SIG-M5 treated with dmso at 0.1 percent for 504 hours (cell line): ENCODE data around the gene SUGCT.
"Not testable (repeated sequence)": the region's sequence is repeated elsewhere in the genome, so short reads cannot be mapped to it uniquely, and the experiment has no call there.

Source experiments
- DNase-seq: peaks from one replicate; lab custom pipeline; 2025; ENCODE audit not compliant: unreplicated experiment; lab: John Stamatoyannopoulos, UW

The SUGCT gene

DNA sequence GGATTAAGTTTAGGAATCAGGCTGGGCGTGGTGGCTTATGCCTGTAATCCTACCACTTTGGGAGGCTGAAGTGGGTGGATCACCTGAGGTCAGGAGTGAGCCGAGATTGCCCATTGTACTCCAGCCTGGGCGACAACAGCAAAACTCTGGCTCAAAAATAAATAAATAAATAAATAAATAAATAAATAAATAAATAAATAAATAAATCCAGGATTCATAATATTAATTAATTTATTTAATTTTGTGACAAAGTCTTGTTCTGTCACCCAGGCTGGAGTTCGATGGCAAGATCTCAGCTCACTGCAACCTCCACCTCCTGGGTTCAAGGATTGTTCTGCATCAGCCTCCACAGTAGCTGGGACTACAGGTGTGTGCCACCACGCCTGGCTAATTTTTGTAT is 4.2 kb downstream of the SUGCT start:
- no peak for DNase-seq

DNA sequence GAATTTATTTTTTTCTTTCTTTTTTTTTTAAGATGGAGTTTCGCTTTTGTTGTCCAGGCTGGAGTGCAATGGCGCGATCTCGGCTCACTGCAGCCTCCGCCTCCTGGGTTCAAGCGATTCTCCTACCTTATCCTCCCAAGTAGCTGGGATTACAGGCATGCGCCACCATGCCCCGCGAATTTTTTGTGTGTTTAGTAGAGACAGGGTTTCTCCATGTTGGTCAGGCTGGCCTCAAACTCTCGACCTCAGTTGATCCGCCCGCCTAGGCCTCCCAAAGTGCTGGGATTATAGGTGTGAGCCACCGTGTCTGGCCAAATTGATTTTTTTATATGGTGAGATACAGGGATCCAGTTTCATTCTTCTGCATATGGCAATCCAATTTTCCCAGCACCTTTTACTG is 5.1 kb downstream of the SUGCT start:
- DNase-seq = not testable (repeated sequence)

DNA sequence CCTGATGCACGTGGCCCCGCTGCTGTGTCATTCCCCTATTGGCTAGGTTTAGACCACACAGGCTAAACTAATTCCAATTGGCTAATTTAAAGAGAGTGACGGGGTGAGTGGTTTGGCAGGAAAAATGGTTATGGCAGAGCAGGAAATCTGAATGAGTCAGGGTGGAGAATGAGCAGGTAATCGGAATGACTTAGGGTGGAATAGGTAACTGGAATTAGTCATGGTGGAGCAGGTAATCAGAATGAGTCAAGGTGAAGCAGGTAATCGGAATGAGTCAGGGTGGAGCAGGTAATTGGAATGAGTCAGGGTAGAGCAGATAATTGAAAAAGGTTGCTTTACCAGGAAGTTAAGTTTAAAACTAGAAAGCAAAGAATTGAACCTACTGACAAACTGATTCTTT is 7.1 kb downstream of the SUGCT start:
- DNase-seq = not testable (repeated sequence)

DNA sequence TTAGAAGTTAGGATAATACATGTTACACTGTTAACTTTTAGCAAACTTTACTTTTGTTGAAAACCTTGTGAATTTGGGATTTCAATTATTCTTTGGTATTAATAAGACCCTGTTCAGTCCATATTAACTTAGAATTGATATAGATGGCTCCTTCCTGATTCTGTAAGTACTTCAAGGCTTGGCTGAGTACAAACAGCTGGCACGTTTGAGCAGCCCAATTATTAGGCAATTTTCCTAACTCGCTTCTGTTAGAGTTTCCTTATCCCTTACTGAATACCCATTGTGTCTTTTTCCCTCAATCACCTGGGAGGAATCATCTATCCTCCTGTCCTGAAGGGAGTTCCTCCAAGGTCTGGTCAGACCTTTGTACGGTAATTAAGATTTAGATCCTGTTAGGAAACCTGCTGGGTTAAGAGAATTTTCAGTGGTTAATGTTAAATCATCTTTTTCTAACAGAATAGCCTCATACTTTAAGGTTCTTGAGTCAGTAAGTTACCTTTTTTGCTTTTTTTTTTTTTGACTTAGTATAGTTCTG is 10.9 kb downstream of the SUGCT start:
- DNase-seq = not testable (repeated sequence)

DNA sequence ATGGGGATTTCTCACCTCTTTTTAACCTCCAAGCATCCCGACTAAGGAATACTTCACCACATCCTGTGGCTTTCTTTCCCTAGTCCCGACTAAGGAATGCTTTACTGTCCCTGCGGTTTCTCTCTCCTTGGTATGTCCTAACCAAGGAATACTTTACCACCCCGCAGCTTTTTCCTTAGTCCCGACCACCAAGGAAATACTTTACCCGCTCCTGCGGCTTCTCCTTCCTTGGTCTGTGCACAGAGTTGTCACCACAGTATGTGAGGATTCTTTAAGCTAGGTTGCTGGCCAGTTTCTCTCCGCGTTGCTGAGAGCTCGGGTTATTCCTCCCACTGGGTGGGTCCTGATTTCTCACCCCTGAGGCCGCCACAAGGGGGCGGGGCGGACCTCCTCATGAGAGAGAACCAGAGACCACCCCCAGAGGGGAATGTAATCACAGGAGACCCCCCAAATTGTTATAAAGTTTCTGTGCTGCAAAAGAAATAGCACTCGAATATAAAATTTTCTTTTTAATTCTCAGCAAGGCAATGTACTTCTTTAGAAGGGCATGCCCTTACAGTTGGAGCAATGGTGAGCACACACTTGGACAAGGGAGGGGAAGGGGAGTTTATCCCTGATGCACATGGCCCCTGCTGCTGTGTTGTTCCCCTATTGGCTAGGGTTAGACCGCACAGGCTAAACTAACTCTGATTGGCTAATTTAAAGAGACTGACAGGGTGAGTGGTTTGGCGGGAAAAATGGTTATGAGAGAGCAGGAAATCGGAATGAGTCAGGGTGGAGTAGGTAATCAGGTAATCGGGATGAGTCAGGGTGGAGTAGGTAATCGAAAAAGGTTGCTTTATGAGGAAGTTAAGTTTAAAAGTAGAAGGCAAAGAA is 12.8 kb downstream of the SUGCT start:
- DNase-seq = no peak

DNA sequence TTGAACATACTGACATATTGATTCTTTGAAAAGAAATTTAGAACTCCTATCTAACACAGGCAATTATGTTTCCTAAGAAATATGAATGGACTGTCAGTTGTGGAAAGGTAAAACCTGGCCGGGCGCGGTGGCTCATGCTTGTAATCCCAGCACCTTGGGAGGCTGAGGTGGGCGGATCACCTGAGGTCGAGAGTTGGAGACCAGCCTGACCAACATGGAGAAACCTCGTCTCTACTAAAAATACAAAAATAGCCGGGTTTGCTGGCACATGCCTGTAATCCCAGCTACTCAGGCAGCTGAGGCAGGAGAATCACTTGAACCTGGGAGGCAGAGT is 13.4 kb downstream of the SUGCT start:
- DNase-seq = not testable (repeated sequence)

DNA sequence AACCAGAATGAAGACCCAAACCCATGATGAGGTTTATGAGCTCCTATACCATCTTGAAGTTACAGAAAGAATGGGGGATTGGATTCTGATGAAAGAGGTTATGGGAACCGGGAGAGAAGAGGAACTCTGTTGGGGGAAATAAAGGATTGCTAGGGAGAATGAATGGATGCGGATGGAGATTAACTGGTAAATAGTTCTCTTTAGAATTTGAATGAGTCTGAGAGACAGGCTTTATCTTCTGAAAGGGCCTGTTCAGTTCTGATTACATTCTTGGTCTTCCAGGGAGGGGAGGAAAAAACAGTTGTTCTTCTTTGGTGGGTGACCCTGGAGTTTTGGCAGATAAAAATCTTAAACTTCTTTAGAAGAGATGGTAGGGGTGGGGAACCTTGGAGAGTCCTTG is 13.9 kb downstream of the SUGCT start:
- DNase-seq = no peak

DNA sequence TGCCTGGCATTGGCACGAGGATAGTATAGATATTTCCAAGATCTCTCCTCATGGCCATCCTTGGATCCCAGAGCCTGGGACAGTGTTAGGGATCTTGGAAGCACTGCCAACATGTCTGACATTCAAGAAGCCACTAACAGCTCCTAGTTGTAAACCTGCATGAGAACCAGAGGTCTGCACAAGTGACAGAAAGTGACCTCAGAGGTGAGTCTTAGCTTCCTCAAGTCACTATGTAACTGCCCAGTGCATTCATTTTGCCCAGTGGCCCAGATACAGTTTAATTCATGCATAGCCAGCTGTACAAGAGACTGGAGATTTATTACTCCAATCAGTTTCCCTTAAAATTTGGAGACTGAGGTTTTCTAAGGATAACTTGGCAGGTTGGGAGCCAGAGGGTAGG is 16.7 kb downstream of the SUGCT start:
- DNase-seq = no peak

DNA sequence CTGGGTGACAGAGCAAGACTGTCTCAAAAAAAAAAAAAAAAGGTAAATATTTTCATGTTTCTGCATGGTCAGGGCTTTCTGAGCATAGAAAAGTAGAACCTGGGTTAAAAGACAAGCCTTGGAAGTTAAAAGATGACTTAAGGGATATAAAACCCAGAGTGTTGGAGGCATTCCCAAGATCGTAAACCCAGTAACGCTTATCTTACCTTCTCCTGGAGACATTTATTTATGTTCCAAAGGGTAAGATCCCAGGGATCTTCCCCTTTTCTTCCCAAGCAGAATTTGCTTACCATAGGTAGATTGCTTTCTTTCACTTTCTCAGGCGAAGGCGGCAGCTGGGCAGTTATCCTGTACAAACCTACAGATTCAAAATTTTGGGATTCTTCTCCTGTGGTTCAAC is 22.2 kb downstream of the SUGCT start:
- no peak for DNase-seq

DNA sequence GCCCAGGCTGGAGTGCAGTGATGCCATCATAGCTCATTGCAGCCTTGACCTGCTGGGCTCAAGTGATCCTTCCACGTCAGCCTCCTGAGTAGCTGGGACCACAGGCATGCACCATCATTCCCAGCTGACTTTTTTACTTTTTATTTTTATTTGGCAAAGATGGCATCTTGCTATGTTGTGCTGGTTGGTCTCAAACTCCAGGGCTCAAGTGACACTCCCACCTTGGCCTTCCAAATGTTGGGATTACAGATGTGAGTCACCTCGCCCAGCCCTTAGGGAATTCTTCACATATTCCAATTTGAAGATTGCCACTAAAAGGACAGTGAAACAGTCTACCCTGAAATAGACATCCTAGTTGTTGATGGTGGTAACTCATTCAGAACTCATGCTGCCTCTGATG is 27.7 kb downstream of the SUGCT start:
- no peak for DNase-seq

DNA sequence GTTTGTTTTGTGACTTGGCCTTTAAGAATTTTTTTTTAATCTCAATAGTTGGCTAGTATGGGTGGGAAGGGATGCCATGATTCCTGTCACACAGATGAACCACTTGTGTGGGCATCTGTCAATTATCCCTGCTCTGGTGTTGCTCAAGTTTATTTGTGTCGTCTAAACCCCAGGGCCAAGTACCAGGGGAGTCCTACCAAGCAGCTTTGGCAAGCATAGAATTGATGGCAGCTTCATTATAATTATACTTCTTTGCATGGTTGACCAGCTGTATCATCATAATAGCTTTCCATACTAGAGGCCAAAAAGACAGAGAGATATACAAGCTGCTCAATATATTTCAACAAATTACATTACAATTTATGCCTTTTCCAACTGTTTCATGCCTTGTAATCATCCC is 30.4 kb downstream of the SUGCT start:
- no peak for DNase-seq

DNA sequence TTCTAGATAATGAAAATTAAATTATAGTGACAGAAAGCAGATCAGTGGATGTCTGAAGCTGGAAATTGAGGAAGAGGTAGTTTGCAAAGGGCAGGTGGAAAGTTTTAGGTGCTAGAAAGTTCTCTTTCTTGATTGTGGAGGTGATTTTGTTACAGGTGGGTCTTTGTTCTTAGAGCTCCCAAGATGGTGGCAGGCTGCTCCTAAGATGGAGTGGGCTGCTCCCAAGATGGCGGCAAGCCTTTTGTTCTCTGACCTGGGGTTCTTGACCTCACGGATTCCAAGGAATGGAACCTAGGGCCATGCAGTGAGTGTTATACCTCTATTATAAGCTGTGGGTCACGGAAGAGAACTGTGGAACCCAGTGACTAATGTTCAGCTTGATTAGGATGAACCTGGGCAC is 32.5 kb downstream of the SUGCT start:
- DNase-seq = no peak

DNA sequence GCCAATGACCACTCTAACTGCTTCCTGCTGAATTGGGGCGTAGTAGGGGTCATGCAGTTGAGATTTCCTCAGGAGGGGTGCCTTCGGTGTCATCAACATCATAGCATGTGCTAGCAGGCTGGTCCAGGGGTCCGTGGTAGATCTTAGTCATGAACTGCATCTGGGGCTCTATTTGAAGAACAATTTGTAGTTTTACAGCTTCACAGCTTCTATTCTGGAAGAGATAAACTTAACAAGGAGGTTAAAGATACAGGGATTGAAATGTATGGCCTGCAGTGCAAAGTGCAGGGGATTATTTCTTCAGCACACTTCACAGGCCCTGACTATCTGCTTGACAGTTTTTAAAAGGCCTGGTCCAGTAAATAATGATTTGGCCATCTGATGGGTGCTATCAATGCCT is 33.5 kb downstream of the SUGCT start:
- not testable (repeated sequence) for DNase-seq

DNA sequence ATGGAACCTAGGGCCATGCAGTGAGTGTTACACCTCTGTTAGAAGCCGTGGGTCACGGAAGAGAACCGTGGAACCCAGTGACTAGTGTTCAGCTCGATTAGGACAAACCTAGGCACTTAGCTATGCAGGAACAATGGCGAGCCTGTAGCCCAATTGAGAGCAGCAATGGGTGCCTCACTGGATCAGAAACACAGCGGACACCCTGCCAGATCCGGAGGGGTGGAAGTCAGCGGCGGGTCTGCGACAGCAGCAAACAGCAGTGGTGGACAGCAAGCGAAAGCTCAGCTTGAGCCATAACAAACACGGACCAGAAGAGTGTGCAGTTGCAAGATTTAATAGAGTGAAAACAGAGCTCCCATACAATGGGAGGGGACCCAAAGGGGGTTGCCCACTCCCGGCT is 38.3 kb downstream of the SUGCT start:
- not testable (repeated sequence) for DNase-seq

DNA sequence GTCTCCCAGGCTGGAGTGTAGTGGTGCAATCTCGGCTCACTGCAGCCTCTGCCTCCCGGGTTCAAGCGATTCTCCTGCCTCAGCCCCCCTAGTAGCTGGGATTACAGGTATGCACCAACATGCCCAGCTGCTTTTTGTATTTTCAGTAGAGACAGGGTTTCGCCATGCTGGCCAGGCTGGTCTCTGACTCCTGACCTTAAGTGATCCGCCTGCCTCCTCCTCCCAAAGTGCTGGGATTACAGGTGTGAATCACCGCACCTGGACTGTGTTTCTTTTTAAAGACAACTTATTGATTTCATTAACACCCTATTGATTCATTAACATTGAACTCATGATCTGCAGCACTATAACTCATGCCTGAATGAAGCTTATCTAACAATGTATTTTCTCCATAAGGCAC is 40.5 kb downstream of the SUGCT start:
- DNase-seq = not testable (repeated sequence)

DNA sequence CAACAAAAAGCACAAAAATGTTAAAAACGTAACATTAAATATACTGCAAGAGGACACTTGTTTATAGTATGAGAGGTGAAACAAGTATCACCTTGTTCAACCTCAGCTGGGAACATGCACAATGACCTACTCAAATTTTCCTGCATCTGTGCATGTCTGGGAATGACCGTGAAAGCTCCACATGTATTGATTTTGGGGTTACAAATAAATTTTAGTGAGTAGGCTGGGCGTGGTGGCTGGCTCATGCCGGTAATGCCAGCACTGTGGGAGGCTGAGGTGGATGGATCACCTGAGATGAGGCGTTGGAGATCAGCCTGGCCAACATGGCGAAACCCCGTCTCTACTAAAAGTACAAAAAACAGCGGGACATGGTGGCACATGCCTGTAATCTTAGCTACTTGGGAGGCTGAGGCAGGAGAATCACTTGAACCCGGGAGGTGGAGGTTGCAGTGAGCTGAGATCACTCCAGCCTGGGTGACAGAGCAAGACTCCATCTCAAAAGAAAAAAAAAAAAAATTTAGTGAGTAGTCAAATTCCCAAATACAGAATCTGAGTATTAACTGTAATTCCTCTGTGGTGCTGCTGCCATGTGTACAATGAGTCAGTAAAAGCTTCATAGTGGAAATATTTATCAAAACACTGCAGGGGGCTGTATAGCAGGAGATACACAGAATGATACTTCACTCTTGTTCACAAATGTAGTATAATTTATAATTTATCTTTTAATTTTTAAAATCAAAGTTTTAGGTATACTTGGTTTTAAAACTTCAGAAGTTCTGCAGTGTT is 41.1 kb downstream of the SUGCT start:
- DNase-seq = no peak

DNA sequence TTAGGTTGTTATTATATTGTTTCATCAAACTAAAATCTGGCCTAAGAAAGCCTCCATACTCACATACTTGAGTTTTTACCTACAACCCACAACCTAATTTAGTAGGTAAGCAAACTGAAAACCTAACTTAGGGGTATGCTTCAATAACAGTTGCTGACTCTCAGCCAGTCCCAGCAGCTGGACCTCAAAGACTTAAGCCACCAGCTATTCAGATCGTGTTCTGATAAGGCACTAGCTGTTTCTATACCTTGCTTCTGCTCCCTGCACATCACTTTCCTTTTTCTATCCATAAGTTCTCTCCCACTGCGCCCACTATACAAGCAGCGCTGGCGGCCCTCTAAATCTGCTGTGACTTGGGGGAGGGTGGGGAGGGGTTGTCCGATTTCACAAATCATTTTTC is 42.3 kb downstream of the SUGCT start:
- no peak for DNase-seq

DNA sequence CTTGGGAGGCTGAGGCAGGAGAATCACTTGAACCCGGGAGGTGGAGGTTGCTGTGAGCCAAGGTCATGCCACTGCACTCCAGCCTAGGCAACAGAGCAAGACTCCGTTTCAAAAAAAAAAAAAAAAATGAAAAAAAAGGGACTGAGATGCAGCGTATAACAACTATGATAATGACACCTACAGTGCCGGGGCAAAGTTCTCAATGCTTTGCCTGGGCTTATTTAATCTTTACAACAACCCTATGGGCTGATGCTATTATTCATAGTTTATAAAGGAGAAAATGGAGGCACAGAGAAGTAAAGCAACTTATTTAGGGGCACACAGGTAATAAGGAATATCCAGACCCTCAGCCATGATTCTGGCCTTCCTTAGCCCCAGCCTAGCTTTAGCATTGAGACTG is 47.6 kb downstream of the SUGCT start:
- DNase-seq = no peak

DNA sequence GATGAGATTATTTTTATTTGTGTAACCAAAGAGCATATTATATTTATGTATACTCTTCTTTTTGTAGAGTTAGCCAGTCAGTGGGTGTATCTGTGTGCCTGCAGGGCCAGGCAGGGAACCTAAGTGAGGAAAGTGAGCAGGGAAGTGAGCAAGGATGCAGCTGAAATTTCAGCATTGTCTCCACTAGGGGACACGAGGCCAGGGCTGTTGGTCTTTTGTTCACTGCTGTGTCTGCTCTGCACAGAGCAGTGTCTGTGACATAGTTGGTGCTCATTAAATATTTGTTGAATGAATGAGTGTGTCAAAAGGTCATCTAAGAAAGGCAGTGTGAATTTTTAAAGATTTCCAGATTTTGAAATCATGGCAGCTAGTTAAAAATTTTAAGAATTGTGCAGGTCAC is 51.8 kb downstream of the SUGCT start:
- no peak for DNase-seq

DNA sequence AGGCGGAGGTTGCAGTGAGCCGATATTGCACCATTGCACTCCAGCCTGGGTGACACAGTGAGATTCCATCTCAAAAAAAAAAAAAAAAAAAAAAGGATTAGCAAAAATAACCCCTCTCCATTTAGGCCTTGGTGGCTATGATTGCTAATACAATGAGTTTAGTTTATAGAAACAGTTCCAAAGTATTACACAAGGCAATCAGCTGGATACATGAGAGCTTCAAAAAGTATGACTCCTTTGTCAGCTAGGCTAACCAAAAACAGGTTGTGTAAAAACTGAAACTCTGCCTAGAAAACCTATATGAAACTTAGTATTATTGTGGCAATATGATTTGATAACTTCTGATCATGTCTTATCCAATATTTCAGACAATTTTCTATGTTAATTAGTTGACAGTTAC is 57.2 kb downstream of the SUGCT start:
- DNase-seq = no peak

DNA sequence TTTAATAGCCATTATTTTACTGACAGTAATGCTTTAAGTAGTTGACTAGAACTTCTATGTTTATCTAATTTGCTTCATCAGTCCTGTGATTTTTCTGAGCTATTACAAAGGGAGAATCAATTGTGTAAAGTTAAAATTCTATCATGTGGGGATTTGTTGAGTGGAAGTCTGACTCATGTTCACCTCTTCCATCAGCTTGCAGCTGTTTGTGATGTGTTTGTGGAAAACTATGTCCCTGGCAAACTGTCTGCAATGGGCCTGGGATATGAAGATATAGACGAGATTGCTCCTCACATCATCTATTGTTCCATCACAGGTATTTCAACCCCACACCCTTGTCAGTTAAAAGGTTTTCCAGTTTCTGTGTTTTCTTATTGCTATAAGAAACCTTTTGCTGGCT is 59.9 kb downstream of the SUGCT start:
- no peak for DNase-seq

DNA sequence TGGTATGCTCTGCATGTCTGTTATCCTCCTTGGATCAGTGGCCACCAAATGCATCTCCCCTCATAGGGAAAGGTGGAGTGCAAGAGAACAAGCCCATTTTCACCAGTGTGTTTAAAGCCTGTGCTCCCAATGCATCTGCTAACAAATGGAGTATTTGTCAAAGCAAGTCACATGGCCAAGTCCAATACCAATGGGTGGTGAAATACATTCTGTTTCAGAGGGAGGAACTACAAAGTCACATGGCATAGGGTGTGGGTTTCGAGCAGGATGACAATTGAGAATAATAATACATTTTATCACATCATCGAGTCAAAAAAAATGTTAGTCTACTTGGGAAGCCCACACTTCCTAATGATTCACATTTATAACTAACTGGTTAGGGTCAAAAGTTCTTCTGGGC is 62.7 kb downstream of the SUGCT start:
- no peak for DNase-seq
